MM.1S (cell line): ENCODE measurements around the gene ABHD3.
"Not testable (repeated sequence)": the region's sequence is repeated elsewhere in the genome, so short reads cannot be mapped to it uniquely, and the experiment has no call there.

Experiments used
- EZH2 ChIP-seq: fragments of 300-600 bp; sonication (generic); optimal IDR thresholded peaks from 2 replicates; pipeline ENCODE3; 2017; ENCODE audit warnings: low read depth, mild to moderate bottlenecking, antibody characterized with exemption, low read length, mixed read lengths
- TF ChIP-seq, protein P1 (sequence below): fragments of 300-600 bp; sonication (generic); IDR thresholded peaks from 2 replicates; pipeline ENCODE4 v1.5.1; 2016; ENCODE audit warnings: antibody characterized with exemption, low read length, mixed read lengths

DNA sequence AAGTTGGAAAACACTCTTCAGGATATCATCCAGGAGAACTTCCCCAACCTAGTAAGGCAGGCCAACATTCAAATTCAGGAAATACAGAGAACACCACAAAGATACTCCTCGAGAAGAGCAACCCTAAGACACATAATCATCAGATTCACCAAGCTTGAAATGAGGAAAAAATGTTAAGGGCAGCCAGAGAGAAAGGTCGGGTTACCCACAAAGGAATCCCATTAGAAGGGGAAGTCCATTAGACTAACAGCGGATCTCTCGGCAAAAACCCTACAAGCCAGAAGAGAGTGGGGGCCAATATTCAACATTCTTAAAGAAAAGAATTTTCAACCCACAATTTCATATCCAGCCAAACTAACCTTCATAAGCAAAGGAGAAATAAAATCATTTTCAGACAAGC lies 32.4 kb upstream of the ABHD3 start:
- TF ChIP-seq, protein P1, sequence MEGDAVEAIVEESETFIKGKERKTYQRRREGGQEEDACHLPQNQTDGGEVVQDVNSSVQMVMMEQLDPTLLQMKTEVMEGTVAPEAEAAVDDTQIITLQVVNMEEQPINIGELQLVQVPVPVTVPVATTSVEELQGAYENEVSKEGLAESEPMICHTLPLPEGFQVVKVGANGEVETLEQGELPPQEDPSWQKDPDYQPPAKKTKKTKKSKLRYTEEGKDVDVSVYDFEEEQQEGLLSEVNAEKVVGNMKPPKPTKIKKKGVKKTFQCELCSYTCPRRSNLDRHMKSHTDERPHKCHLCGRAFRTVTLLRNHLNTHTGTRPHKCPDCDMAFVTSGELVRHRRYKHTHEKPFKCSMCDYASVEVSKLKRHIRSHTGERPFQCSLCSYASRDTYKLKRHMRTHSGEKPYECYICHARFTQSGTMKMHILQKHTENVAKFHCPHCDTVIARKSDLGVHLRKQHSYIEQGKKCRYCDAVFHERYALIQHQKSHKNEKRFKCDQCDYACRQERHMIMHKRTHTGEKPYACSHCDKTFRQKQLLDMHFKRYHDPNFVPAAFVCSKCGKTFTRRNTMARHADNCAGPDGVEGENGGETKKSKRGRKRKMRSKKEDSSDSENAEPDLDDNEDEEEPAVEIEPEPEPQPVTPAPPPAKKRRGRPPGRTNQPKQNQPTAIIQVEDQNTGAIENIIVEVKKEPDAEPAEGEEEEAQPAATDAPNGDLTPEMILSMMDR, result not testable (repeated sequence)
- not testable (repeated sequence) for TF ChIP-seq EZH2
